A673 (cell line): ENCODE measurements around the gene HCK. TPM values are rescaled to one million over a fixed set of nuclear protein-coding genes. Genes with fewer than 3 reads are reported as not detected.
A peak's percentile ranks its signal among the peaks of the same experiment; 100 is the strongest.

Experiments
- BruUV-seq: library from RNA; stranded (reverse); fragments of 400-500 nt; replicated peaks from 2 replicates; lab custom pipeline; 2021; lab: Mats Ljungman, UMichigan
- CTCF ChIA-PET: fragments of 300-600 bp; sonication (Branson Sonifier 250); formaldehyde crosslinking; loops from one replicate; lab custom pipeline; 2022; ENCODE audit warnings: antibody characterized with exemption; lab: Charles Lee
- POLR2A ChIA-PET: fragments of 300-600 bp; sonication (Branson Sonifier 250); formaldehyde crosslinking; loops from one replicate; lab custom pipeline; 2022; ENCODE audit warnings: antibody characterized with exemption; ENCODE audit not compliant: low non-redundant PET; lab: Charles Lee
- DNase-seq: peaks from one replicate; pipeline ENCODE4 v3.0.0-alpha.2; 2015; ENCODE audit warnings: low spot score
- H3K27ac ChIP-seq: fragments of 200-600 bp; sonication (generic); 2 replicates; pipeline ENCODE4 v1.5.1; 2016; ENCODE audit warnings: mixed run types, low read depth, mild to moderate bottlenecking, mixed read lengths, antibody characterized with exemption, low read length; ENCODE audit not compliant: poor library complexity, severe bottlenecking
- H3K27me3 ChIP-seq: fragments of 200-600 bp; sonication (generic); replicated peaks from 2 replicates; pipeline ENCODE4 v1.6.1; 2017; ENCODE audit warnings: mixed run types, low read depth, mild to moderate bottlenecking, mixed read lengths, antibody characterized with exemption, low read length; ENCODE audit not compliant: insufficient read depth, poor library complexity
- H3K36me3 ChIP-seq: fragments of 200-600 bp; sonication (generic); 2 replicates; pipeline ENCODE4 v1.6.1; 2016; ENCODE audit warnings: mixed run types, mild to moderate bottlenecking, mixed read lengths, antibody characterized with exemption, low read length; ENCODE audit not compliant: insufficient read depth, poor library complexity, severe bottlenecking
- H3K4me1 ChIP-seq: fragments of 200-600 bp; sonication (generic); 2 replicates; pipeline ENCODE4 v1.6.1; 2017; ENCODE audit warnings: mixed run types, mild to moderate bottlenecking, mixed read lengths, antibody characterized with exemption, low read length; ENCODE audit not compliant: insufficient read depth, poor library complexity, severe bottlenecking
- H3K4me3 ChIP-seq: fragments of 200-600 bp; sonication (generic); 2 replicates; pipeline ENCODE4 v1.5.1; 2016; ENCODE audit warnings: low read depth, mixed run types, mild to moderate bottlenecking, mixed read lengths, low read length; ENCODE audit not compliant: poor library complexity, severe bottlenecking
- H3K9me3 ChIP-seq: fragments of 200-600 bp; sonication (generic); 2 replicates; pipeline ENCODE4 v1.6.1; 2016; ENCODE audit warnings: mixed run types, low read depth, mild to moderate bottlenecking, mixed read lengths, antibody characterized with exemption, low read length; ENCODE audit not compliant: poor library complexity, severe bottlenecking
- EZH2 ChIP-seq: fragments of 200-600 bp; sonication (generic); IDR thresholded peaks from 2 replicates; pipeline ENCODE4 v1.6.1; 2017; ENCODE audit warnings: borderline replicate concordance, low read depth, mild to moderate bottlenecking, mixed read lengths, antibody characterized with exemption, low read length; ENCODE audit not compliant: poor library complexity, severe bottlenecking
- intact Hi-C: fragments of 100-400 bp; cut with micrococcal nuclease; formaldehyde crosslinking; loops from one replicate; pipeline ENCODE4 v1.10.0; 2022; ENCODE audit not compliant: unreplicated experiment
- total RNA-seq: library from RNA; stranded (reverse); gene quantifications from 2 replicates; pipeline ENCODE4 v1.2.3, GENCODE V29; 2021
- TF ChIP-seq, protein P1 (sequence below): fragments of 300-800, 200-600 bp; sonication (generic); conservative IDR thresholded peaks from 2 replicates; pipeline ENCODE4 v1.5.1; 2017; ENCODE audit warnings: low read depth, mild to moderate bottlenecking, antibody characterized with exemption, low read length, moderate library complexity, mixed read lengths

The HCK gene
- total RNA-seq, 1 experiment from 2014 or later, result not detected

GRCh38 chr20:32006053-32006452, 46.0 kb upstream of the HCK start:
- CTCF ChIA-PET, result no interaction called here
- no peak overlapping the region for H3K4me3 ChIP-seq
- POLR2A ChIA-PET, result no interaction called here
- H3K27ac ChIP-seq, result no peak overlapping the region
- H3K4me1 ChIP-seq, result peaks cover 5% of the 10 kb centered on the region
- H3K9me3 ChIP-seq, result no peaks in the 10 kb centered on the region
- no peaks in the 10 kb centered on the region for H3K36me3 ChIP-seq
- BruUV-seq, result no TSS peak
- no peak for DNase-seq
- intact Hi-C loops, result no loop called here
- no peaks in the 10 kb centered on the region for H3K27me3 ChIP-seq
- TF ChIP-seq, protein P1, sequence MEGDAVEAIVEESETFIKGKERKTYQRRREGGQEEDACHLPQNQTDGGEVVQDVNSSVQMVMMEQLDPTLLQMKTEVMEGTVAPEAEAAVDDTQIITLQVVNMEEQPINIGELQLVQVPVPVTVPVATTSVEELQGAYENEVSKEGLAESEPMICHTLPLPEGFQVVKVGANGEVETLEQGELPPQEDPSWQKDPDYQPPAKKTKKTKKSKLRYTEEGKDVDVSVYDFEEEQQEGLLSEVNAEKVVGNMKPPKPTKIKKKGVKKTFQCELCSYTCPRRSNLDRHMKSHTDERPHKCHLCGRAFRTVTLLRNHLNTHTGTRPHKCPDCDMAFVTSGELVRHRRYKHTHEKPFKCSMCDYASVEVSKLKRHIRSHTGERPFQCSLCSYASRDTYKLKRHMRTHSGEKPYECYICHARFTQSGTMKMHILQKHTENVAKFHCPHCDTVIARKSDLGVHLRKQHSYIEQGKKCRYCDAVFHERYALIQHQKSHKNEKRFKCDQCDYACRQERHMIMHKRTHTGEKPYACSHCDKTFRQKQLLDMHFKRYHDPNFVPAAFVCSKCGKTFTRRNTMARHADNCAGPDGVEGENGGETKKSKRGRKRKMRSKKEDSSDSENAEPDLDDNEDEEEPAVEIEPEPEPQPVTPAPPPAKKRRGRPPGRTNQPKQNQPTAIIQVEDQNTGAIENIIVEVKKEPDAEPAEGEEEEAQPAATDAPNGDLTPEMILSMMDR, result no peak
- no peak for TF ChIP-seq EZH2

GRCh38 chr20:32006841-32007786, 44.9 kb upstream of the HCK start:
- Histone ChIP-seq H3K4me3 (no peak overlapping the region), H3K27ac (no peak overlapping the region), H3K27me3 (no peaks in the 10 kb centered on the region), H3K36me3 (no peaks in the 10 kb centered on the region), H3K4me1 (peaks cover 5% of the 10 kb centered on the region), H3K9me3 (no peaks in the 10 kb centered on the region)
- ChIA-PET POLR2A (no interaction called here), CTCF (no interaction called here)
- BruUV-seq, result no TSS peak
- intact Hi-C loops, result no loop called here
- DNase-seq, result peak; percentile 38
- TF ChIP-seq, protein P1, result no peak
- no peak for TF ChIP-seq EZH2

GRCh38 chr20:32007787-32008616, 44.0 kb upstream of the HCK start:
- Histone ChIP-seq H3K36me3 (no peaks in the 10 kb centered on the region), H3K9me3 (no peaks in the 10 kb centered on the region), H3K4me3 (no peak overlapping the region), H3K4me1 (peaks cover 5% of the 10 kb centered on the region), H3K27ac (no peak overlapping the region), H3K27me3 (no peaks in the 10 kb centered on the region)
- no peak for TF ChIP-seq EZH2
- TF ChIP-seq, protein P1, result no peak
- no TSS peak for BruUV-seq
- POLR2A ChIA-PET, result no interaction called here
- no peak for DNase-seq
- intact Hi-C loops, result no loop called here
- CTCF ChIA-PET, result interaction anchor here (0.5 kb wide), 1 partner anchor 84 kb away, joined by 3 read pairs; no protein-coding TSS in a partner anchor
